H1 (cell line): ENCODE data around the gene SPON2. TPM values are rescaled to one million over a fixed set of nuclear protein-coding genes. Genes with fewer than 3 reads are reported as not detected.

Experiments used
- CTCF ChIA-PET: fragments of 300-600 bp; sonication (Branson Sonifier 250); formaldehyde crosslinking; loops from one replicate; lab custom pipeline; 2021; ENCODE audit not compliant: partially characterized antibody; lab: Charles Lee
- POLR2A ChIA-PET: fragments of 300-600 bp; sonication (Branson Sonifier 250); formaldehyde crosslinking; loops from one replicate; lab custom pipeline; 2021; ENCODE audit warnings: inconsistent platforms; ENCODE audit not compliant: partially characterized antibody; lab: Charles Lee
- DNase-seq, 2 experiments: peaks; one replicate each; pipeline versions ENCODE4 v3.0.0 to v3.0.0-alpha.2; 2010 to 2022; ENCODE audit warnings: low spot score in 2 of 2, low read depth in 1 of 2, mixed read lengths in 1 of 2
- FAIRE-seq: peaks from 2 replicates; lab custom pipeline; 2011; peaks lifted over from hg19 to GRCh38; lab: Jason Lieb, UNC
- H2AFZ ChIP-seq: 2 replicates; pipeline ENCODE4 v1.8.1; 2012; ENCODE audit warnings: low read length, inconsistent platforms
- H2AK5ac ChIP-seq: 2 replicates; pipeline ENCODE4 v1.6.1; 2013; ENCODE audit warnings: low read depth, low read length
- H2BK120ac ChIP-seq: replicated peaks from 2 replicates; pipeline ENCODE3; 2013; ENCODE audit warnings: low read depth, low read length, inconsistent platforms
- H2BK12ac ChIP-seq: 2 replicates; pipeline ENCODE4 v1.6.1; 2013; ENCODE audit warnings: low read depth, low read length
- H2BK15ac ChIP-seq: 2 replicates; pipeline ENCODE4 v1.6.1; 2013; ENCODE audit warnings: low read length
- H2BK20ac ChIP-seq: 2 replicates; pipeline ENCODE4 v1.6.1; 2013; ENCODE audit warnings: low read length
- H2BK5ac ChIP-seq: 2 replicates; pipeline ENCODE4 v1.6.1; 2013; ENCODE audit warnings: low read depth, low read length
- H3K14ac ChIP-seq: 2 replicates; pipeline ENCODE4 v1.6.1; 2013; ENCODE audit warnings: inconsistent platforms; ENCODE audit not compliant: insufficient read length
- H3K18ac ChIP-seq: 2 replicates; pipeline ENCODE4 v1.6.1; 2013; ENCODE audit warnings: low read length; ENCODE audit errors: extremely low read depth
- H3K23ac ChIP-seq: 2 replicates; pipeline ENCODE4 v1.6.1; 2013; ENCODE audit warnings: inconsistent platforms; ENCODE audit not compliant: insufficient read length
- H3K23me2 ChIP-seq: 2 replicates; pipeline ENCODE4 v1.6.1; 2013; ENCODE audit warnings: low read depth, low read length
- H3K27ac ChIP-seq: 2 replicates; pipeline ENCODE4 v1.6.1; 2011; ENCODE audit warnings: low read depth, low read length, inconsistent platforms
- H3K27me3 ChIP-seq, 4 experiments: replicated peaks in 1 of 4; 1 replicate in 1 of 4; 2 replicates in 3 of 4; pipeline versions ENCODE4 v1.6.1 to v1.8.1; 2011 to 2013; ENCODE audit warnings: low read length in 3 of 4, mild to moderate bottlenecking in 3 of 4, inconsistent platforms in 2 of 4, mixed read lengths in 2 of 4, moderate library complexity in 1 of 4; ENCODE audit not compliant: control insufficient read depth in 3 of 4, insufficient read depth in 3 of 4; ENCODE audit errors: extremely low read depth in 1 of 4
- H3K36me3 ChIP-seq, 4 experiments: 2 replicates each; pipeline versions ENCODE4 v1.6.1 to v1.8.1; 2011 to 2013; ENCODE audit warnings: mild to moderate bottlenecking in 4 of 4, low read length in 3 of 4, moderate library complexity in 2 of 4, control low read depth in 1 of 4, inconsistent platforms in 1 of 4; ENCODE audit not compliant: insufficient read depth in 4 of 4, control insufficient read depth in 2 of 4
- H3K4ac ChIP-seq: replicated peaks from 2 replicates; pipeline ENCODE3; 2013; ENCODE audit warnings: low read length, low read depth, mixed read lengths, inconsistent platforms; ENCODE audit not compliant: insufficient read length
- H3K4me1 ChIP-seq, 4 experiments: replicated peaks in 1 of 4; 1 replicate in 1 of 4; 2 replicates in 3 of 4; pipeline versions ENCODE4 v1.6.1 to v1.8.1; 2011 to 2013; ENCODE audit warnings: low read length in 3 of 4, inconsistent platforms in 2 of 4, mixed read lengths in 1 of 4; ENCODE audit not compliant: insufficient read depth in 4 of 4, control insufficient read depth in 3 of 4
- H3K4me2 ChIP-seq, 2 experiments: 2 replicates each; pipeline versions ENCODE4 v1.6.1 to v1.8.1; 2011 to 2013; ENCODE audit warnings: low read depth in 2 of 2, low read length in 2 of 2, control low read depth in 1 of 2, inconsistent platforms in 1 of 2, mild to moderate bottlenecking in 1 of 2; ENCODE audit not compliant: insufficient read depth in 1 of 2
- H3K4me3 ChIP-seq, 4 experiments: fragments of 200-600, 300-600 bp in 1 of 4; sonication (generic), shearing (Covaris generic), sonication (Bioruptor Twin) in 1 of 4; 2 replicates each; pipeline versions ENCODE4 v1.5.1 to v1.8.1; 2011 to 2016; ENCODE audit warnings: low read length in 4 of 4, low read depth in 3 of 4, control low read depth in 2 of 4, inconsistent platforms in 2 of 4, mild to moderate bottlenecking in 2 of 4, mixed read lengths in 1 of 4, moderate library complexity in 1 of 4; ENCODE audit not compliant: insufficient read depth in 2 of 4; ENCODE audit errors: extremely low read depth in 1 of 4
- H3K56ac ChIP-seq: replicated peaks from 2 replicates; pipeline ENCODE3; 2013; ENCODE audit warnings: low read depth, mild to moderate bottlenecking, mixed read lengths, low read length, inconsistent platforms; ENCODE audit not compliant: insufficient read length
- H3K79me1 ChIP-seq: 2 replicates; pipeline ENCODE4 v1.6.1; 2013; ENCODE audit warnings: low read depth, low read length, control low read depth
- H3K79me2 ChIP-seq, 2 experiments: 2 replicates each; pipeline versions ENCODE4 v1.6.1 to v1.8.1; 2012 to 2013; ENCODE audit warnings: low read length in 2 of 2, mild to moderate bottlenecking in 2 of 2, inconsistent platforms in 1 of 2; ENCODE audit not compliant: insufficient read depth in 2 of 2, control insufficient read depth in 1 of 2
- H3K9ac ChIP-seq, 4 experiments: replicated peaks in 1 of 4; 1 replicate in 1 of 4; 2 replicates in 3 of 4; pipeline versions ENCODE4 v1.6.1 to v1.8.1; 2011 to 2013; ENCODE audit warnings: low read depth in 3 of 4, low read length in 3 of 4, control low read depth in 2 of 4, mild to moderate bottlenecking in 2 of 4, moderate library complexity in 2 of 4, inconsistent platforms in 1 of 4; ENCODE audit errors: extremely low read depth in 1 of 4
- H3K9me3 ChIP-seq, 2 experiments: 2 replicates each; pipeline versions ENCODE4 v1.6.1 to v1.8.1; 2012 to 2013; ENCODE audit warnings: mild to moderate bottlenecking in 2 of 2, moderate library complexity in 2 of 2, control low read depth in 1 of 2, inconsistent platforms in 1 of 2, low read depth in 1 of 2, low read length in 1 of 2, mixed read lengths in 1 of 2; ENCODE audit not compliant: insufficient read depth in 2 of 2
- H4K20me1 ChIP-seq, 2 experiments: replicated peaks in 1 of 2; 2 replicates each; pipeline versions ENCODE3 to v1.8.1; 2011 to 2013; ENCODE audit warnings: inconsistent platforms in 2 of 2, low read length in 2 of 2, mild to moderate bottlenecking in 1 of 2; ENCODE audit not compliant: insufficient read depth in 2 of 2, control insufficient read depth in 1 of 2
- H4K5ac ChIP-seq: 2 replicates; pipeline ENCODE4 v1.6.1; 2013; ENCODE audit warnings: low read length, low read depth, mixed read lengths, inconsistent platforms; ENCODE audit not compliant: insufficient read length
- H4K8ac ChIP-seq: 2 replicates; pipeline ENCODE4 v1.8.0; 2013; ENCODE audit warnings: mild to moderate bottlenecking, moderate library complexity, low read length, inconsistent platforms; ENCODE audit not compliant: insufficient read depth; ENCODE audit errors: extremely low read depth
- H4K91ac ChIP-seq: replicated peaks from 2 replicates; pipeline ENCODE3; 2013; ENCODE audit warnings: low read length, mixed read lengths, inconsistent platforms; ENCODE audit not compliant: insufficient read length
- CHD1 ChIP-seq: IDR thresholded peaks from 2 replicates; pipeline ENCODE4 v1.6.1; 2012; ENCODE audit warnings: low read depth, low read length, improper control_type of control experiment
- JUN ChIP-seq: IDR thresholded peaks from 2 replicates; pipeline ENCODE4 v1.6.1; 2011; ENCODE audit warnings: low read depth, mild to moderate bottlenecking, improper control_type of control experiment, low read length
- RNF2 ChIP-seq: fragments of 200-900, 300-1000 bp; sonication (generic); IDR thresholded peaks from 2 replicates; pipeline ENCODE4 v1.7.1; 2016; ENCODE audit warnings: borderline replicate concordance, low read depth, mild to moderate bottlenecking, antibody characterized with exemption, low read length; ENCODE audit not compliant: poor library complexity, severe bottlenecking; ENCODE audit errors: missing control alignments
- SAP30 ChIP-seq: fragments of 300-600 bp; sonication (generic); IDR thresholded peaks from 2 replicates; pipeline ENCODE4 v1.7.1; 2012; ENCODE audit warnings: low read length, moderate library complexity, mild to moderate bottlenecking, inconsistent platforms; ENCODE audit not compliant: insufficient read depth, insufficient replicate concordance
- SIRT6 ChIP-seq: IDR thresholded peaks from one replicate; pipeline ENCODE4 v1.7.1; 2012; ENCODE audit warnings: low read length, inconsistent platforms
- SP1 ChIP-seq: IDR thresholded peaks from 2 replicates; pipeline ENCODE4 v1.6.1; 2011; ENCODE audit warnings: low read depth, low read length
- TAF7 ChIP-seq: optimal IDR thresholded peaks from 2 replicates; pipeline ENCODE3; 2011; ENCODE audit warnings: low read depth, mild to moderate bottlenecking, inconsistent platforms, low read length, moderate library complexity, borderline replicate concordance
- TEAD4 ChIP-seq: IDR thresholded peaks from 2 replicates; pipeline ENCODE4 v1.6.1; 2012; ENCODE audit warnings: low read depth, low read length, inconsistent platforms, mixed read lengths
- WGBS, 2 experiments: shearing (Covaris generic) in 1 of 2; methylation state at CpG; one replicate each; pipeline versions ENCODE4 v1.1.6 to v1.1.7; 2013 to 2015; ENCODE audit warnings: low lambda C conversion rate in 2 of 2, mixed read lengths in 2 of 2, inconsistent platforms in 1 of 2, low coverage in 1 of 2, missing lambda C conversion rate in 1 of 2; ENCODE audit not compliant: insufficient replicate concordance in 2 of 2, insufficient coverage in 1 of 2, insufficient read length in 1 of 2; ENCODE audit errors: extremely low coverage in 1 of 2, missing lambda C conversion rate in 1 of 2; 5-methylcytosine and 5-hydroxymethylcytosine counted together
- polyA plus RNA-seq, 7 experiments: library from polyadenylated mRNA; depleted of rRNA in 3 of 7; stranded (reverse) in 5 of 7; unstranded in 2 of 7; fragments of >200 nt in 5 of 7; fragments of 200-250 nt in 2 of 7; gene quantifications; 1 replicate in 5 of 7; 2 replicates in 1 of 7; 4 replicates in 1 of 7; pipeline versions ENCODE4 v1.2.1 to v1.2.3, GENCODE V29; 2011 to 2013; ENCODE audit warnings: missing spikeins in 2 of 7, mixed read lengths in 2 of 7
- total RNA-seq: library from RNA; stranded (reverse); fragmentation: NEBNext Ultra II Directional; extraction: Animal tissue kit (Norgen Biotek cat#: 25700); gene quantifications from 2 replicates; pipeline ENCODE4 v1.2.1, GENCODE V29; 2021

The SPON2 gene
- total and polyA plus RNA-seq, 2 of the 8 experiments (the other 6 are each of a cell fraction or from before 2014, with no cell fraction given) = 2.8 to 3.2 TPM

DNA sequence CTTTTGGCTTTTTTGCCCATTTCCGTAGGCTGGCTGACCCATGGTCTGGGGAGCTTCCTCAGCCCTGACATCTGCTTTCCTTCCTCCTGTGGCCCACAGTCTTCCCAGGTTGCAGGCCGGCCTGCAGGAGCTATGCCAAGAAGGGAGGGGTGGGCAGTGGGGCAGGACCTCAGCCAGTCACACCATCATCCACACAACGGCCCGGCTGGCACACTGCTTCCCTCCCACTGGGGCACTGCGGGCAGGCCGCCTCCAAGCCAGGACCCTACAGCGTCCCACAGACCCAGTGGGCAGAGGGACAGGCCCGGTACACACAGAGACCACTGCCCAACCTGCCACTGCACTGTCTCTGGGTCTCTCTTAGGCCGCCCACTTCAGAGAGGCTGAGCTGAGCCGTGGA lies 38.6 kb upstream of the SPON2 start:
- Histone ChIP-seq H2BK15ac (no peak overlapping the region), H3K27ac (no peak overlapping the region), H3K79me2 (no peaks in the 10 kb centered on the region), H3K23ac (no peak overlapping the region), H3K4ac (no peak overlapping the region), H3K9ac (no peak overlapping the region)
- TF ChIP-seq TAF7 = no peak
- TF ChIP-seq JUN = no peak
- TF ChIP-seq TEAD4 = no peak
- no peak for TF ChIP-seq SAP30
- TF ChIP-seq RNF2 = no peak
- TF ChIP-seq SIRT6 = no peak
- TF ChIP-seq CHD1 = no peak
- no peak for TF ChIP-seq SP1
- TF ChIP-seq, all 59 proteins: peak for 0
- DNase-seq = no peak
- H2BK12ac ChIP-seq = no peak overlapping the region
- no peak overlapping the region for H3K4me2 ChIP-seq
- ChIA-PET CTCF (interaction anchor here (0.6 to 0.8 kb wide), 2 partner anchors 36 to 80 kb away, joined by 3 read pairs; no protein-coding TSS in a partner anchor), POLR2A (no interaction called here)
- H3K14ac ChIP-seq = no peak overlapping the region
- H2BK5ac ChIP-seq = no peak overlapping the region
- H3K9me3 ChIP-seq = no peaks in the 10 kb centered on the region
- H3K36me3 ChIP-seq = peaks cover 5 to 36% (median 14%) of the 10 kb centered on the region in 4 experiments; a peak in 6 of 8 replicates
- H3K79me1 ChIP-seq = peaks cover 2% of the 10 kb centered on the region; the same call in 1 of the 2 replicates
- peaks cover 5 to 10% of the 10 kb centered on the region in 2 experiments for H4K20me1 ChIP-seq
- FAIRE-seq = no peak
- no peak overlapping the region for H3K4me3 ChIP-seq
- no peak overlapping the region for H2AFZ ChIP-seq
- no peaks in the 10 kb centered on the region for H3K4me1 ChIP-seq
- H4K8ac ChIP-seq = peak overlapping the region; percentile 77; the same call in 1 of the 2 replicates
- H2BK120ac ChIP-seq = no peak overlapping the region
- H2AK5ac ChIP-seq = no peak overlapping the region
- no peak overlapping the region for H2BK20ac ChIP-seq
- H4K91ac ChIP-seq = no peak overlapping the region
- H3K23me2 ChIP-seq = no peaks in the 10 kb centered on the region
- 96% methylated on average over 9 of the region's 10 CpGs; no CpG with 5 or more reads in 1 of the 2 experiments for WGBS, 2 experiments
- H3K18ac ChIP-seq = no peak overlapping the region; the same call in 1 of the 2 replicates
- no peak overlapping the region for H4K5ac ChIP-seq
- H3K56ac ChIP-seq = no peak overlapping the region
- H3K27me3 ChIP-seq = no peaks in the 10 kb centered on the region
